Peyer's patch (tissue), 4 donors: ENCODE data around the gene FAM222A. TPM values are rescaled to one million over a fixed set of nuclear protein-coding genes. Genes with fewer than 3 reads are reported as not detected.

Source experiments
- DNase-seq, 3 donors: peaks; one replicate each; pipeline ENCODE4 v3.0.0-alpha.2; 2017 to 2019
- H3K27ac ChIP-seq, 4 donors: fragments of 200-600 bp; sonication (generic); one replicate each; pipeline ENCODE4 v1.5.1; 2016 to 2019
- H3K27me3 ChIP-seq, 2 donors: fragments of 200-600 bp; sonication (generic); one replicate each; pipeline ENCODE4 v1.5.1; 2019
- H3K36me3 ChIP-seq, 3 donors: fragments of 200-600 bp; sonication (generic); one replicate each; pipeline ENCODE4 v1.5.1; 2016 to 2019
- H3K4me1 ChIP-seq, 4 donors: fragments of 200-600 bp; sonication (generic); one replicate each; pipeline ENCODE4 v1.5.1; 2016 to 2019
- H3K4me3 ChIP-seq, 4 donors: fragments of 200-600 bp; sonication (generic); 1 replicate in 3 of 4; 2 replicates in 1 of 4; pipeline ENCODE4 v1.5.1; 2016 to 2019; ENCODE audit warnings: mild to moderate bottlenecking in 1 of 4
- H3K9me3 ChIP-seq, 4 donors: fragments of 200-600 bp; sonication (generic); one replicate each; pipeline ENCODE4 v1.5.1; 2016 to 2019; ENCODE audit warnings: mild to moderate bottlenecking in 1 of 4
- CTCF ChIP-seq, 6 experiments: fragments of 450-650 bp in 4 of 6; fragments of 200-600 bp in 2 of 6; sonication (generic) in 1 of 6; IDR thresholded peaks; one replicate each; pipeline ENCODE4 v1.5.1; 2017 to 2019; ENCODE audit warnings: antibody characterized with exemption in 6 of 6, mild to moderate bottlenecking in 3 of 6, moderate library complexity in 1 of 6
- POLR2A ChIP-seq, 2 donors: fragments of 450-650 bp; IDR thresholded peaks; one replicate each; pipeline ENCODE4 v1.5.1; 2017; ENCODE audit warnings: antibody characterized with exemption in 2 of 2, mild to moderate bottlenecking in 2 of 2, moderate library complexity in 2 of 2
- total RNA-seq, 4 donors: library from RNA; depleted of rRNA; stranded (reverse); fragments of >200 nt; gene quantifications; one replicate each; pipeline ENCODE4 v1.1.0, GENCODE V29; 2016

Gene FAM222A
- total RNA-seq, 4 donors from 2014 or later: 3.9 to 26.1 (median 7.0) TPM

GRCh38 chr12:109708939-109709338, 4.7 kb upstream of the FAM222A start:
- H3K36me3 ChIP-seq: no peaks in the 10 kb centered on the region
- no peaks in the 10 kb centered on the region for H3K9me3 ChIP-seq
- no peak overlapping the region for H3K4me3 ChIP-seq
- TF ChIP-seq POLR2A (IDR thresholded peaks at IDR 0.05): no peak
- TF ChIP-seq CTCF (IDR thresholded peaks at IDR 0.05): no peak
- no peaks in the 10 kb centered on the region for H3K4me1 ChIP-seq
- no peaks in the 10 kb centered on the region for H3K27me3 ChIP-seq
- no peak for DNase-seq
- H3K27ac ChIP-seq: no peak overlapping the region

DNA sequence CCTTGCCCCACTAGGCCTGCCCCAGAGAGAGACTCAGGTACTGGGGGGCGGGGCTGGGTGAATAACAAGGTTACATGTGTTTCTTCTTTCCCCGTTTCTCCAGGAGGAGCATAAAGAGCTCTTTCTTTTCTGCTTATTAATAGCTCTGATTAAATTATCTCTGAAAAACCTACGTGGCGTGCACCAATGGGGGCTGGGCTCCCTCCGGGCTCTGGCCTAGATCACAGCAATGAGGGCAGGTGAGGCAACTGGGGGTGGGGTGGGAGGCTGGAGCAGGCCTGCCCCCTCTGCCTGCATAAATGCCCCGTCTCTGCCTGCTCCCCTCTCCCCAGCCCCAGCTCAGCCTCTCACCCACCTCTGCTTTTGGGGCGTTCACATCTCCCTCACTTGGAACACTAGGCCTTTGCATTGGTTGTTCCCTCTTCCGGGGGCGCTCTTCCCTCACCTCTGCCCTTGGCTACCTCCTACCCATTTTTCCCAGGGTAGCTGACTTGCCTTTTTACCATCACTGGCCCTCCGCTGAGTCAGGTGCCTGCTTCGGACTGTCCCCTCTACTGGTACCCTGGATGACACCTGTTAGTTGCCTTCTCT, 4.1 kb upstream of the FAM222A start:
- Histone ChIP-seq H3K36me3 (no peaks in the 10 kb centered on the region), H3K27me3 (no peaks in the 10 kb centered on the region), H3K27ac (no peak overlapping the region), H3K9me3 (no peaks in the 10 kb centered on the region), H3K4me3 (no peak overlapping the region), H3K4me1 (peaks cover 0 to 1% (median under 1%) of the 10 kb centered on the region in 4 donors)
- no peak for DNase-seq
- no peak for TF ChIP-seq CTCF (IDR thresholded peaks at IDR 0.05)
- no peak for TF ChIP-seq POLR2A (IDR thresholded peaks at IDR 0.05)

GRCh38 chr12:109710205-109710746, 3.3 kb upstream of the FAM222A start:
- DNase-seq: no peak
- no peak for TF ChIP-seq CTCF (IDR thresholded peaks at IDR 0.05)
- no peak for TF ChIP-seq POLR2A (IDR thresholded peaks at IDR 0.05)
- Histone ChIP-seq H3K9me3 (no peaks in the 10 kb centered on the region), H3K27ac (no peak overlapping the region), H3K4me3 (no peak overlapping the region), H3K4me1 (peaks cover 0 to 9% (median 8%) of the 10 kb centered on the region in 4 donors), H3K27me3 (no peaks in the 10 kb centered on the region), H3K36me3 (no peaks in the 10 kb centered on the region)

DNA sequence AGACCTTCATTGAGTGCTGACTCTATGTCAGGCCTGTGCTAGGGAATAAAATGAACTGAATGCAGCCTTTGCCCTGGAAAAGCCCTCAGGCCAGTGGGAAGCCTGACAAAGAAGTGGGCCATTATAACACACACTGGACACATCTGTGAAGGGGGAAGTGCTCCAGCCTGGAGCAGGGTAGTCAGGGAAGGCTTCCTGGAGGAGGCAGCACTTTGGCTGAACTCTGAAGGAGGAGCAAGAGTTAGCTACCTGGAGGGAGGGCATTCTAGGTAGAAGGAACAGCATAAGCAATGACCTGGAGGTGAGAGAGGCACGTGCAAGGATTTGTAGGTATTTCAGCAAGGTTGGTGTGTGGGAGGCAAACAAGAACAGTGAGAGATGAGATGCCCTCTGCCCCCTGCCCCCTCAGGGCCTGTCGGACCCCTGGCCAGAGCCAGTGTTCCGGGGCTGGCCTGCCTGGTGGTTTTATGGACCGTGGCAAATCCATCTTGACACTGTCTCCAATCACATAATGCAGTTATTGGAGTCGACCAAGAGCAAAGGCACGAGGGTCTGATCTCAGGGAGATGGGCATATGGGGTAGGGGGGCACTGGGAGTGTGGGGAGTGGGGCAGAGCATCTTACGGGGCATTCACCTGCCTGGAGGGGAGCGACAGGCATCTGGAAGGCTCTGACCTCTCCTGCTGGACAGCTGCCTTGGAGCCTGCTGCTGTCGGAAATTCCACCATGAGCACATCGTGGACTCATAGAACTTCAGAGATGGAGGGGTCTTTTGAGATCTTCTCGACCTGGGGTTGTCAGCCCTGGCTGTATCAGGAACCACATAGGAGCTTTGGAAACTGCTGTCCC, 2.7 kb upstream of the FAM222A start:
- H3K27me3 ChIP-seq: no peaks in the 10 kb centered on the region
- H3K4me1 ChIP-seq: peaks cover 0 to 15% (median 10%) of the 10 kb centered on the region in 4 donors
- H3K9me3 ChIP-seq: no peaks in the 10 kb centered on the region
- no peak overlapping the region for H3K27ac ChIP-seq
- TF ChIP-seq POLR2A (IDR thresholded peaks at IDR 0.05) (no peak), CTCF (IDR thresholded peaks at IDR 0.05) (no peak)
- no peak for DNase-seq
- no peak overlapping the region for H3K4me3 ChIP-seq
- H3K36me3 ChIP-seq: no peaks in the 10 kb centered on the region

GRCh38 chr12:109711596-109712461, 1.8 kb upstream of the FAM222A start:
- Histone ChIP-seq H3K9me3 (no peaks in the 10 kb centered on the region), H3K4me3 (no peak overlapping the region), H3K27me3 (no peaks in the 10 kb centered on the region), H3K4me1 (peaks cover 0 to 23% (median 10%) of the 10 kb centered on the region in 4 donors), H3K36me3 (no peaks in the 10 kb centered on the region), H3K27ac (no peak overlapping the region)
- no peak for TF ChIP-seq POLR2A (IDR thresholded peaks at IDR 0.05)
- no peak for TF ChIP-seq CTCF (IDR thresholded peaks at IDR 0.05)
- no peak for DNase-seq
